GM19240 (cell line): ENCODE results near the gene B3GNT9.

Experiments used
- DNase-seq: peaks from one replicate; pipeline ENCODE4 v3.0.0; 2011; ENCODE audit warnings: low spot score; ENCODE audit not compliant: insufficient read length

B3GNT9 gene

GRCh38 chr16:67167588-67167987 lies 16.8 kb upstream of the B3GNT9 start:
- no peak for DNase-seq

DNA sequence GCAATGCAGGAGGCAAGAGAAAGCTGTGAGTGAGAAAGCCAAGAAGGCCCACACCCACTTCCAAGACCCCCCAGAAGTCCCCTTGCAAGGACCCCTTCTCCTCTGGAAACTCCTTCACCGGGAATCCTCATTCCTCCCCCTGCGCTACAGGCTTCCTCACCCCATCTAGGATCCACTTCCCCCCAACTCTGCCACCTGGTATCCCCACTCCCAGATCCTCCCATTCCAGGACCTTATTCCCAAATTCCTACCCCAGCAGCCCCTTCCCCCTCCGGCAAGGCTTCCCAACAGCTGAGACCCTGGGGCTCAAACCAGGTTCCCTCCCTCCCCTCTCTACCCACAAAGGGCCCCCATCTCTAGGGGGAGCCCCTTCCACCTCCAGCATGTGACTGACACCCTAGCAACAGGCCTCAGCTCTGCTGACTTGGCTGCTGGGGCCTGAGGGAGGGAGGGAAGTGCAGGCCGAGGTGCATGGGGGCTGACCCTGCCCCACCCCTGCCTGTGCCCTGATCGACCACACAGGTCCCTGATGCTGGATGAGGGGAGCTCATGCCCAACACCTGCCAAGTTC lies 15.9 kb upstream of the B3GNT9 start:
- DNase-seq: no peak

- no peak for DNase-seq
These were observed 15.3 kb upstream of the B3GNT9 start for GRCh38 chr16:67166110-67166547.

GRCh38 chr16:67165121-67166078 lies 14.6 kb upstream of the B3GNT9 start:
- DNase-seq: no peak

DNA sequence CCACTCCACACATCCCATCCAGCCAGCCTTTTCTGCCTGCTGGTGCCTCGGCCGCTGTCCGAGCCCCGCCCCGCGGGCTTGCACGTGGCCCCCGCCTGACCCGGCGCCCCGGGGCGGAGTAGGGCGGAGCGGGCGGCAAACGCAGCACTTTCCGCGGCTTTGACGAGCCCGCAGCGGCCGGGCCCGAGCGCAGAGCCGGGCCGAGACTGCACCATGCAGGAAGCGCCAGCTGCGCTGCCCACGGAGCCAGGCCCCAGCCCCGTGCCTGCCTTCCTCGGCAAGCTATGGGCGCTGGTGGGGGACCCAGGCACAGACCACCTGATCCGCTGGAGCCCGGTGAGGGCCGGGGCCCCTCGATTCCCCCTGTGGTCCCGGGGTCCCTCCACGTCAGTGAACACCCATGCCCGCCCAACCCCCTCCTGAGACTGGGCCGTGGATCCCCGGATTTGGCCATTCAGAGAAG lies 13.8 kb upstream of the B3GNT9 start, which contains the start of gene HSF4:
Gene HSF4, plus strand, starts transcription at position 147 of the 463 bp plus-strand sequence. Its CDS starts 67 bp downstream, at position 214.
- DNase-seq: no peak

DNA sequence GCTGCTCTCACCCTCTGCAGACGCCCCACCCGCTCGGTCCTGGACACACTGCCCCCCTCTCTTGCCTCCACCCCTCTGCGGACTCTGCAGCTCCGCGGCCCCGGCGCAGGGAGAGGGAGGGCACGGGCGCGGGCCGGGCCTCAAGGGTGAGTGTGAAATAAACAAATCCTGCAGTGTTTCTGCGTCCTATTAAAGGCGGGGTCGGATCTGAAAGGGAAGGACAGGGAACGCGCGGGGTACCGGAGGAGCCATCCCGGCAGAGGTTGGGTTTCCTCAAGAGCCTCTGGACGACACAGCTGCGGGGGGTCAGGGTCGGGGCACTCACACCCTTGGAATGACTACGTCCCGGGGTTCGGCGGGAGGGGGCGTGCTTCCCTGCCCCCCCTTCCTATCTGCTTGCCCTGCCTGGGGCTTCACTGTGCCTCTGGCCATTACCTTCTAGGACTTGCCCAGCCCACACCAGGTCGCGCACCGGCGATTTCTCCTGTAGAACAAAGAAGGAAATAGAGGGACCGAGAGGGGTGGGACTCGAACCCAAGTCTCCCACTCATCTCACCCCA lies 13.3 kb upstream of the B3GNT9 start:
- DNase-seq: no peak

GRCh38 chr16:67163164-67163998 lies 12.6 kb upstream of the B3GNT9 start:
- no peak for DNase-seq

DNA sequence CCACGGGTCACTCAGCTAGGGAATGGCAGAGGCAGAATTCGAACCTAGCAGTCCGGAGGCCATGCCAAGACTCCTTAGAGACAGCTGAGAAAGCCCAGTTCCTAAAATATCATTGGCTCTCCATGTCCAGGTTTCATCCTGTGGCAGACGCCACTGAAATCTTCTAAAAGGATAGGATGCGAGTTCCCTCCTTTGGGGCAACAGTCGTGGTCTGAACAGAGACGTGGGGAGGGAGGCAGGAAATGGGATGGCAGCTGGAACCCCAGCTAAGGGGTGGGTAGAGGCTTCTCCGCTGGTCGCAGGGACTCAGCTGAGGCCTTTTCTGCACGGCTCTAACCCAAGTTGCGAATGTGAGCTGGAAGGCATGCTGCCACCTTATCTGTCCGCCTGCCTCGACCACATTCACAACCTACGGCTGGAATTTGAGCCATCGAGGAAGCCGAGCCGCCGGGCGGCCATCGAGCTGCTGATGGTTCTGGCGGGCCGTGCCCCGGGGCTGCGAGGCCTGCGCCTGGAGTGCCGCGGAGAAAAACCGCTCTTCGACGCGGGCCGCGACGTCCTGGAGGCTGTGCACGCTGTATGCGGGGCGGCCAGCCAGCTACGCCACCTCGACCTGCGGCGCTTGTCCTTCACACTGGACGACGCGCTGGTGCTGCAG lies 11.8 kb upstream of the B3GNT9 start:
- DNase-seq: no peak

DNA sequence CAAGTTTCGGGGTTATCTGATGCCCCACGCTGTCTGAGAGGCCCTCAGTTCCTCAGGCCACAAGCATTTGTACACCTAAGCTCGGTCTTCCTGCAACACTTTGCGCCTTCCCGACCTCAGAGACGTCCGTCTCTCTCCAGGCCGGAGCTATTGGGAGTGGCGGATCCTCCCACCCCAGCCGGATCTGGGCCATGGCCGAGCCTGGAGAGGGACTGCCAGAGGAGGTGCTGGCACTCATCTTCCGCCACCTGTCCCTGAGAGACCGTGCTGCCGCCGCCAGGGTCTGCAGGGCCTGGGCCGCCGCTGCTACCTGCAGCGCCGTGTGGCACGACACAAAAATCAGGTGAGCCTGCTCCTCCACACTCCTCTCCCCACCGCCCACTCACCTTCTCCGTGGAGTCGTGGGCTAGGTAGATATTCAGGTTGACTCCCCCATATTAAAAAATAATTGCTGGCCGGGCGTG lies 10.8 kb upstream of the B3GNT9 start:
- no peak for DNase-seq

DNA sequence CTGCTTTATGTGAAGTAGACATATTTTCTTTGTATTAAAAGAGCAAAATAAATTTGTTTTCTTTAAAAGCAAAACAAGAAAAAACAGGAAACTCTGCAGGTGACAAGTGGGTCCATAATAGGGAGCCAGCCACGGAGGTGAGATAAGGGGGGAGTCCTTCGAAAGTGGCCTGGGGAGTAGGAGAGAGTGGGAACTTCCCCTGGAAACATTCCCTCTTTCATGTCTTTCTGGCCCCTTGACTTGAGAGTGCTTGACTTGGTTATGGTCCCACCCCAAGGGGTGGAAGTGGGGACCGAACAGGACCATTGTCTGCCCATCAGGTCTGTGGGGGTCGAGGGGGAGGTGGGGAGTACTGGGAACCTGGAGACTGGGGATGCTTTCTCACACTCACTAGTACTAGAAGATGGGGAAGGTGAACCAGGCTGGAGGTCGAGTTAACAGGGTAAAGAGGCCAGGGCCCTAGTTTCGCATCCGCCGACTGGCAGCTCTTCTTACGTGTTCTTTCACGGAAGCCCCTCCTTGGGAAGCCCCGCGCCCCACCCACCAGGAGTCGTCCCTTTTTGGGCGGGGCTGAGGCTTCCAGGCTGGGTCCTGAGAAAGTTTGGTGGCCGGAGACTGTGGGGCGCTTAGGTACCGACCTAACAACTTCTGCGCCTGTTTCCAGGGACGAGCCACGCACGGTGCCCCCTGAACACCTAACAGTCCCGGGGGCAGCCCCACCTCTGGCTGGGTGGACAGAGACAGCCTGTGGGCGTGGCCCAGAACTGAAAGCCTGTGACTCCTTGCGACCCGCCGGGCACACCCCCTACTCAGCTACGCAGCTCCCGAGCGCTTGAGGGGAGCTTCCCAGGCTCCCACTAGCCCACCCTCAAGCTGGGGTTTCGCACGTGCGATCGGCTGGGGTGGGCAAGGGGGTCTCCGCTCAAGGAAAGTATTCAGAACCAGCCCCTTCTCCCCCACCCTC lies 8.1 kb upstream of the B3GNT9 start:
- peak; percentile 76 for DNase-seq

GRCh38 chr16:67157892-67158635 lies 7.3 kb upstream of the B3GNT9 start:
- DNase-seq: no peak

- DNase-seq: no peak
These were observed 6.4 kb upstream of the B3GNT9 start for GRCh38 chr16:67157106-67157748.

- DNase-seq: no peak
These were observed 5.5 kb upstream of the B3GNT9 start for GRCh38 chr16:67156143-67156844.

DNA sequence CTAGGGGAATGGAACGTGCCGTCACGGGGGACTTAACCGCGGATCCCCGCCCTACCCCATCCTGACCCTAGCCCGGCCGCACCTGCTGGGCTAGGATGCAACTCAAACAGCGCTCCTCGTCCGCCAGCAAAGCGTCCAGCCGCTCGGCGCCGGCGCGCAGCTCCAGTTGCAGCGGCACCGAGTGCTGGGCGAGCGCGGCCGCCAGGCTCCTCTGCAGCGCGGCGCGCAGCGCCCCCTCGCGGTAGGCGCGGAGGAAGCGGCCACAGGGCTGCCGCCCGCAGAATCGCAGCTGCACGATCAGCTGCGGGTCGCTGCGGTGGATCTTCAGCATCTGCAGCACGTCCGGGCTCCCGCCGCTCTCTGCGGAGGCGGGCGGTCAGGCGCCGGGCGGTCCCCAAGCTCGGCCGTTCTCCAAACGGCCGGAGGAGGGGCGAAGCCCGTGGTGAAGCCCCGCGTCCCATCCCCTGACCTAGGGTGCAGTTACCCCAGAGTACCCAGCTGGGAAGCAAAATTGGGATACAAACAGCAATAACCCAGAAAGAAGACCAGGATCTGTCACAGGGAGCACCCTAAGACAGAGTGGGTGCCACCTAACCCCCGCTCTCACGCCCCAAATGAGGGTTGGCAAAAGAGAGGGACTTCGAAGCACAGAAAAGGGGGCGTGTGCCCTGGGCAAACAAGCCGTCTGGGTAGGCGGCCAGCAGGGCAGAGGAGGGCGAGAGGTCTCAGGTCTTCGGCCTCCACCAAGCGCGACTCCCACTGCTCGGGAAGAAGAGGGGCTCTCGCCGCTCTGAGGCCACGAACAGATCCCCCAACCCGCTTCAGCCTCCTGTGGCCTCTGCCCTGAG lies 4.7 kb upstream of the B3GNT9 start:
- DNase-seq: no peak

DNA sequence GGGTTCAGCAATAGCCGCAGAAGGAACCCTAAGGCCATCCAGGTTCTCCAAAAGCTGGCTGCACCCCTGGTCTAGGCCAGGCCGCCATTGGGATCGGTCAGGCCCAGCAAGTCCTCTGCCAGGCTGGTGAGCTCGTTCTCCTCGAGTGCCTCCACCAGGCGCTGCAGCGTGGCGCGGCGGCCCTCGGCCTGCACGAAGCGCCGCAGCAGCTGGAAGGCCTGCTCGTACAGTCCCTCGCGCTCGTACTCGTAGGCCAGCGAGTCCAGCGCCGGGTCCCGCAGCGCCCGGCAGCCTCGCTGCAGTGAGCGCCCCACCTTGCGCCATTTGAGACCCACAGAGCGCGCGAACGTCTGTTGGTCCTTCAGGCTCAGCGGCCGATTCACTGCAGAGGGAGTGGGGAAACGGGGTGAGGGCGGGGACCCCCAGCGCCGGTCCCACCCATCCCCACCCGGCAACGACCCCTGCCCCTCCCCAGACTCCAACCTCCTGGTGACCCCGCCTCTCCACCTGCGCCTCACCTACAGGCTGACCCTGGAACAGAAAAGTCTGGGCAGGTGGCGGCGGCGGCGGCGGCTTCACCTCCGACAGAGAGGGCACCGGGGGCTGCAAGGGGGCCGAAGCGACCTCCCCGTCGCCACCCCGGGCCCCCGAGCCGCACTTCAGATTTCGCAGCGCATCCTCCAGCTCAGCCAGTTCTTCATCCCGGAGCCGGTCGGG lies 3.9 kb upstream of the B3GNT9 start:
- DNase-seq: no peak
